GM12864 (cell line): Measurements from ENCODE around the gene FADD.

Source experiments
- DNase-seq: peaks from one replicate; pipeline ENCODE4 v3.0.0-alpha.2; 2011; ENCODE audit warnings: low read depth
- H3K4me3 ChIP-seq: 2 replicates; pipeline ENCODE4 v1.5.1; 2011; ENCODE audit warnings: mild to moderate bottlenecking, low read depth, low read length, control low read depth
- TF ChIP-seq, protein P1 (sequence below): IDR thresholded peaks from 2 replicates; pipeline ENCODE4 v1.5.1; 2011; ENCODE audit warnings: low read depth, mild to moderate bottlenecking, moderate library complexity, low read length, control low read depth, inconsistent platforms; ENCODE audit errors: missing control alignments

Gene FADD

DNA sequence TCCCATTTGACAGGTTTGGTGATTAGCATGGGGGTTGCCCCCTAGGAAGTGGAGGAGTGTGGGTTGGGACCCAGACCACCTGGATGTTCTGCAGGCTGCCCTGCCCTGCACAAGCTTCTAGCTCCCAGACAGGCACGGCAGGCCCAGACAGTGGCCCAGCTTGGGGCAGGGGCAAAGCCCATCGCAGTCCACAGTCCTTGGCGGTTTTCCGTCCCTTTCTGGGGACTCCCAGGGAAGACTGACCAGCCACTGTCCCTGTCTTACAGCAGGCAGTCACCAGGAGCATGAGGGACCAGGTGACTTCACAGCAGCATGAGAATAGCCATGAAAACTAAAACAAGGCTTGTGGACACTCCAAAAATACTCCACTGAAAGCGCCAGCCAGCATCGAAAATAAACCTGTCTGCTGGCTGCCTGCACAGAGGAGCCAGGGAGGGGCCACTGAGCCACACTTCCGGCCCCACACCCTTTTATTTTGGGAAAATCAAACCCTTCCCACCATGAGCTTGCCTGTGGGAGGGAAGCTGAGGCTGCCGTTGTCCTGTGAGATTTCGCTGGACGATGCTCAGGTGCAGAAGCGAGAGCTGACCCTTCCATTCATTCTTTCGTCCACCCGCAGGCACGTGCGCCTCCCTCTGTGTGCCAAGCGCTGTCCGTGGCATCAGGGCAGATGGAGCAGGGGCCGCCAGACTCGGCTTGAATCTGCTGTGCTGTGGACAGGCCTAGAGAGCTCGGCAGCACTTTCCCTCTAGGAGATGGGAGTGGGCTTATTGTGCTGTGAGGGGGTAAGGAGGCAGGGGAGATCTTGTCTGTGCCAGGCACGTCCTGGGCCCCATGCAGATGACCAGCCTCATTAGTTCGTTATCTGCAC lies 28.0 kb downstream of the FADD start:
- no peak for DNase-seq
- TF ChIP-seq, protein P1, sequence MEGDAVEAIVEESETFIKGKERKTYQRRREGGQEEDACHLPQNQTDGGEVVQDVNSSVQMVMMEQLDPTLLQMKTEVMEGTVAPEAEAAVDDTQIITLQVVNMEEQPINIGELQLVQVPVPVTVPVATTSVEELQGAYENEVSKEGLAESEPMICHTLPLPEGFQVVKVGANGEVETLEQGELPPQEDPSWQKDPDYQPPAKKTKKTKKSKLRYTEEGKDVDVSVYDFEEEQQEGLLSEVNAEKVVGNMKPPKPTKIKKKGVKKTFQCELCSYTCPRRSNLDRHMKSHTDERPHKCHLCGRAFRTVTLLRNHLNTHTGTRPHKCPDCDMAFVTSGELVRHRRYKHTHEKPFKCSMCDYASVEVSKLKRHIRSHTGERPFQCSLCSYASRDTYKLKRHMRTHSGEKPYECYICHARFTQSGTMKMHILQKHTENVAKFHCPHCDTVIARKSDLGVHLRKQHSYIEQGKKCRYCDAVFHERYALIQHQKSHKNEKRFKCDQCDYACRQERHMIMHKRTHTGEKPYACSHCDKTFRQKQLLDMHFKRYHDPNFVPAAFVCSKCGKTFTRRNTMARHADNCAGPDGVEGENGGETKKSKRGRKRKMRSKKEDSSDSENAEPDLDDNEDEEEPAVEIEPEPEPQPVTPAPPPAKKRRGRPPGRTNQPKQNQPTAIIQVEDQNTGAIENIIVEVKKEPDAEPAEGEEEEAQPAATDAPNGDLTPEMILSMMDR: no peak
- no peak overlapping the region for H3K4me3 ChIP-seq

- no peak overlapping the region for H3K4me3 ChIP-seq
- TF ChIP-seq, protein P1: no peak
- no peak for DNase-seq
These were observed 29.9 kb downstream of the FADD start for GRCh38 chr11:70233034-70233433.

DNA sequence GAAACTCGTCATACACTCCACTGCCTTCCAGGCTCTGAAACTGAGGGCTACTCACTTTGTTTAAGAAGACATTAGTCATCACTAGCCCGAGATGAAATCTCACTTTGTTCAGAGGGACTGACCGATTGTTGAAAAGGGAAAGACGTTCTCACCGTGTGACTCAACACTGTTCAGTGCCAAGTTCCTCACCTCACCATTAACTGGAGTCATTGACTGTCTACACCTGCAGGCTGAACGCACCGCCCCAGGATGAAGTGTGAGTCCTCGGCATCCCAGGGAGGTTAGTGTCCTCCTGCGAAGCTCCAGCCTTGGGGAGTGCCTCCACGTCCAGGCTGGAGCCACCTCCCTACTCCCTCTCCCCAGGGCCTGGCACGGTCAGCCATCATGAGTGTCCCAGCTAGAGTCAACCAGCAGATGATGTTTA lies 30.4 kb downstream of the FADD start:
- TF ChIP-seq, protein P1: no peak
- DNase-seq: no peak
- H3K4me3 ChIP-seq: no peak overlapping the region

DNA sequence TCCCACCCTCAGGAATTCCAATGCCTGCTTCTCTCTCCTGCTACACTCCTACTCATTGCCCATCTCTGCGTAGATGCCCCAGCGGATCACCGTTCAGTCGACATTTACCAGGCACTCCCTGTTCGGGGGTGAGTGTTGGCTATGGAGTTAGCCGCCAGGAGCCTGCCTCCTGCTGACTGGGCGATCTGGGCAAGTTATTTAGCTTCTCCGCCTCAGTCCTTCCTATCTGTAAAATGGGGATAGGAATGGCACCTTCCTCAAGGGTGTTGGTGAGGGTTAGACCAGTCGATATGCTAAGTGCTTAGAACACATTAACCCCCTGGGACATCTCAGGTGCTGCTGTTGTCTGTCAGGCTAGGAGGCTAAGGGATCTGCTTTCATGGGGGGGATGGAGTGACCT lies 30.9 kb downstream of the FADD start:
- no peak for DNase-seq
- TF ChIP-seq, protein P1: no peak
- no peak overlapping the region for H3K4me3 ChIP-seq

DNA sequence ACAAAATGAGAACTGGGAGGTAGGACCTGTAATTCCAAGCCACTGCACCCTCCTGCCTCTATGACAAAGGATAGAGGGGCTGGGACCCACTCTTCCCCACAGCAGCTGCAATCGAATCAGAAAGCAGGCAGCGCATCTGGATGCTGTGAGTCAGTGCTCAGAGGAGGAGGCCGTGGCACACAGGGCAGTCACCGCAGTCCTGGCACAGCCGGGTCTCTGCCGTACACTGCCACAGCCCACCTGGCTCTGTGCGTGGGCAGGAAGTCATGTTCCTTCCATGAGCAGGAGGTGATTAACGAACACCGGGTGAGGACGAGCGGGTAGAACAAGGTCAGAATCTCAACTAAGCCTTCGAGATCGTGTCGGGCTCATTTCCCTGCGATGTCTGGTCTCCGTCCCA lies 37.2 kb downstream of the FADD start:
- DNase-seq: no peak
- TF ChIP-seq, protein P1: no peak
- H3K4me3 ChIP-seq: no peak overlapping the region

DNA sequence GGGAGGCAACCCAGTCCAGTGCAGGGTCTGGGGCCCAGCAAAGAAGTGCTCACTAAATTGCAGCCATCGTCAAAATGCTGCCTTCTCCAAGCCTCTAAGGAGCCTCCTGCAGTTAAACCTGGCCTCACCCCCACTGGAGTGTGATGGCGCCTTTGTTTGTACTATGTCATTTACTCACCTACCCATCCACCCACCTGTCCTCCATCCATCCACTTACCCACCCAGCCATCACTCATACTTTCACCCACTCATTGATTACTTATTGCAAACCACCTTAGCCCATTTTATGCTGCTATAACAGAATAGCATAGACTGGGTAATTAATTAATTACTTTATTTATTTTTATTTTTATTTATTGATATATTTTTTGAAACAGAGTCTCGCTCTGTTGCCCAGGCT lies 38.6 kb downstream of the FADD start:
- H3K4me3 ChIP-seq: no peak overlapping the region
- TF ChIP-seq, protein P1: no peak
- DNase-seq: no peak

DNA sequence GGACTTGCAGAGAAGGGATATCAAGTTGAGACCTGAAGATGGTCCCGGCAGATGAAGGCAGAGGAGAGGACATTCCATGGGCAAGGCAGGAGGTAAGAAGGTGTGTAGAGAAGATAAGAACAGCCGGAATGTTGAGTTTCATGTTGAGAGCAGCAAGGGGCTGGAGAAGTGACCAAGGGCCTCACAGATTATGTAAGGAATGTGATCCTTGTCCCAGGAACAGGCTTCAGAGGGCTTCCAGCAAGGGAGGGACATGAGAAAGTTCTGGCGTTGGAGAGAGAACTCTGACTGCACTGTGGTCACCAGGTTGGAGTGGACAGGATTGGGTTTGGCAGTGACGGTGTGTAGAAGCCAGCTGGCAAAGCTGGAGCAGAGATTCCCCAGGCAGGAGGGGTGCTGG lies 39.8 kb downstream of the FADD start:
- TF ChIP-seq, protein P1: no peak
- no peak overlapping the region for H3K4me3 ChIP-seq
- DNase-seq: no peak
